ENCODE measurements around the gene PLS1.
A peak's percentile ranks its signal among the peaks of the same experiment; 100 is the strongest.
"Not testable (repeated sequence)": the region's sequence is repeated elsewhere in the genome, so short reads cannot be mapped to it uniquely, and the experiment has no call there.

PLS1 gene

DNA sequence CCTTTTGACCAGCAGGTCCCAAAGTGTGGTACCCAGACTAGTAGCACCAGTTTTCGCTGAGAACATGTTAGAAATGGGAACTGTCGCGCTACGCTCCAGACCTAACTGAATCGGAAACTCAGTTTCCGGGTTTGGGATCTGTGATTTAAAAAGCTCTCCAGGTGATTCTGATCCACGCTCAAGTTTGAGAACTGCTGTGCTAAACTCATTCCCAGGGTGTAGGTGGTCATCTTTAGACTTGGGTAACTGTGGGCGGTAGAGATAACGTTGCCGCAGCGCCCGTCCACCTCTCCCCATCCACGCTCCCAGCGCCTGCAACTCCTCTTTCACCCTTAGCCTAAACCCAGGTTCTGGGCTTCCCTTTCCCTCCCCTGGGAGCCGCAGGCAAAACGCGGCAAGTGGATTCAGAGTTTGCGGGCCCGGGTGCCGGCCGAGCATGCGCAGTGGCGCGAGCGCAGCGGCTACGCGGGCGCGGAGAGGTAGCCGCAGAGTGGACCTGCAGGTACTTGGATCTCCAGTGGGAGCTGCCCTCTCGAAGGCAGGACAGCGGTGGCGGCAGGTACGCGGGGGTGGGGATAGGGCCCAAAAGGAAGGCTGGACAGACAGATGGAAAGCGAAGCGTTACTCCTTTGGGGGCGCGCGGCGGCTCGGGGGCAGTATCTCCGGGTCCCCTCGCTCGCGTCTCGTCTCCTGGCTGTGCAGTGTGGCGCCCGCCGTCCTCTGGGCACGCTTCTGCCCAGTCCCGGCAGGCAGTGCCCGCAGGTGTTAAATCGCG, at the start of gene PLS1:
Gene PLS1 (plus strand): TSS at position 443 of the 775 bp plus-strand sequence. CDS start 67,845 bp downstream, outside the sequence.
- peak; percentile 90 for DNase-seq

GRCh38 chr3:142549986-142550385, 46.2 kb upstream of the PLS1 start:
- DNase-seq, result no peak

DNA sequence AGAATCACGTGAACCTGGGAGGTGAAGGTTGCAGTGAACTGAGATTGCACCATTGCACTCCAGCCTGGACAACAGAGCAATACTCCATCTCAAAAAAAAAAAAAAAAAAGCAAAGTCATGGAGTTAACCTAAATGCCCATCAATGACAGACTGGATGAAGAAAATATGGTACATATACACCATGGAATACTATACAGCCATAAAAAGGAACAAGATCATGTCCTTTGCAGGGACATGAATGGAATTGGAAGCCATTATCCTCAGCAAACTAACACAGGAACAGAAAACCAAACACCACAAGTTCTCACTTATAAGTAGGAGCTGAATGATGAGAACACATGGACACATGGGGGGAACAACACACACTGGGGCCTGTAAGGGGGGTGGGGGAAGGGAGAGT, 43.6 kb upstream of the PLS1 start:
- not testable (repeated sequence) for DNase-seq

GRCh38 chr3:142553741-142554140, 42.5 kb upstream of the PLS1 start:
- no peak for DNase-seq

DNA sequence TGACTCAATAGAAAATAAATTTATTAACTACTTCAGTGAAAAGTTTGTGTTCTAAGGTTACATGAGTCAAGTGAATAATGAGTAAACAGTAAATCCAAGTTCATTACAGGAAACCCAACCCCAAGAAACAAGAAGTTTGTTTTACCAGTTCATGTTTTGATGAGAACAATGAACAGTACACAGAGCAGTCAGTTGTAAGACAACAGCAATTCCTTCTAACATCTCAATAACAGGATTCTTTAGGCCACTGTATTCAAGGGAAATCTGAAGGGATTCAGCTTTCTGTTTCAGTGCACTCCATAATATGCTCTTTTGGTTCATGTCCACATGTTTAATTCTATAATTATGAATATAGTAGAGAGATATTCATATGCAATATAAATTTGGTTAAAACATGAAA, 36.1 kb upstream of the PLS1 start:
- no peak for DNase-seq

DNA sequence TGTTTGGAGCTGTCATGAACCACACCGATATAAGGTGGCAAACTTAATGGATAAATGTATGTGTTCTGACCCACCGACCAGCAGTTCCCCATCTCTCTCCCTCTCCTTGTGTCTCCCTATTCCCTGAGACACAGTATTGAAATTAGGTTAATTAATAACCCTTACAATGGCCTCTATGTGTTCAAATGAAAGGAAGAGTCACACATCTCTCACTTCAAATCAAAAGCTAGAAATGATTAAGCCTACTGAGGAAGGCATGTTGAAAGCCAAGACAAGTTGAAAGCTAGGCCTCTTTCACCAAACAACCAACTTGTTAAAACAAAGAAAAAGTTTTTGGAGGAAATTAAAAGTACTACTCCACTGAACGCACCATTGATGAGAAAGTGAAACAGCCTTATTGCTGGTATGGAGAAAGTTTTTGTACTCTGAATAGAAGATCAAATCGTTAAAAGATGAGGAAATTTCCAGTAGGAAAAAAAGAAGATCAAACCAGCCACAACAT, 32.6 kb upstream of the PLS1 start:
- DNase-seq, result no peak

DNA sequence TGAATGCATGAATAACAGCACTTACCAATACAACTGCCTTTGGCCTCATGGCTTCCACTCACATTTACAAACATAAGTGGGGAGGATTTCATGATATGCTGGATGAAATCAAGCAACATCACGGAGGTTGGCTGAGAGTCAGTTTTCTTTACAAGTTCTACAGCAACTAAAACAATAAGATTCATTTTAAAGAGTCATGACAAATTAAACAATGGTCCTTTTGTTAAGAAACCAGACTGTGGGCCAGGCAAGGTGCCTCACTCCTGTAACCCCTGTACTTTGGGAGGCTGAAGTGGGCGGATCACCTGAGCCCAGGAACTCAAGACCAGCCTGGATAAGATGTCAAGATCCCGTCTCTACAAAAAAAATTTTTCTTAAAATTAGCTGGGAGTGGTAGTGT, 30.1 kb upstream of the PLS1 start:
- DNase-seq, result no peak

GRCh38 chr3:142568393-142569017, 27.7 kb upstream of the PLS1 start:
- DNase-seq, result no peak

GRCh38 chr3:142569422-142569821, 26.8 kb upstream of the PLS1 start:
- DNase-seq, result not testable (repeated sequence)

DNA sequence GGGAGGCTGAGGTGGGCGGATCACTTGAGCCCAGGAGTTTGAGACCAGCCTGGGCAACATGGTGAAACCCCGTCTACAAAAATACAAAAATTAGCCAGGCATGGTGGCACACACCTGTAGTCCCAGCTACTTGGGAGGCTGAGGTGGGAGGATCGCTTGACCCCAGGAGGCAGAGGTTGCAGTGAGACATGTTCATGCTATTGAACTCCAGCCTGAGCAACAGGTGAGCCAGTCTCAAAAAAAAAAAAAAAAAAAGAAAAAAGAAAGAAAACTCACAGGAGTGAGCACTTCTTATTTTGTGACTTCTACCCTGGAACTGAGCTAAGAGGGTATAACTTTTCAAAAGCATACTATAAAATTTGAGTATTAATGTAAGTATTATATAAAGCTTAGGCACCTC, 22.0 kb upstream of the PLS1 start:
- not testable (repeated sequence) for DNase-seq

DNA sequence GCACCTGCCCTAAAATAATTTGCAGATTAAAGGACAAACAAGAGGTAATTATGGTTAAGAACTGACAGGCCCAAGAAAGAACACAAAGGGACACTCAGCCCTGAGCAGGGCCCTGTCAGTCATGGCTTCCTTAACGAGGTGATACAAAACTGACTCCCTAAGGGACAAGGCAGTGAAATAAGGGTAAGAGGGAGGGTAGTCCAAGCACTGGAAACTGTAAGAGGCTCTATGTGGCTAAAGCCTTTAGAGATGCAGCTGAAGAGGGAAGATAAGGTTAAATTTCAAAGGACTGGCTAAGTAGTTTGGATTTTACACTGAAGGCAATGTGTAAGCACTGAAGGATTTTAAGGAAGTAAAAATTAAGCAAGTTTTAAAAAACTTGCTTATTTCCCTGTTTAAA, 21.5 kb upstream of the PLS1 start:
- peak; percentile 33 for DNase-seq

- no peak for DNase-seq
These were observed 19.4 kb upstream of the PLS1 start for GRCh38 chr3:142576792-142577191.

DNA sequence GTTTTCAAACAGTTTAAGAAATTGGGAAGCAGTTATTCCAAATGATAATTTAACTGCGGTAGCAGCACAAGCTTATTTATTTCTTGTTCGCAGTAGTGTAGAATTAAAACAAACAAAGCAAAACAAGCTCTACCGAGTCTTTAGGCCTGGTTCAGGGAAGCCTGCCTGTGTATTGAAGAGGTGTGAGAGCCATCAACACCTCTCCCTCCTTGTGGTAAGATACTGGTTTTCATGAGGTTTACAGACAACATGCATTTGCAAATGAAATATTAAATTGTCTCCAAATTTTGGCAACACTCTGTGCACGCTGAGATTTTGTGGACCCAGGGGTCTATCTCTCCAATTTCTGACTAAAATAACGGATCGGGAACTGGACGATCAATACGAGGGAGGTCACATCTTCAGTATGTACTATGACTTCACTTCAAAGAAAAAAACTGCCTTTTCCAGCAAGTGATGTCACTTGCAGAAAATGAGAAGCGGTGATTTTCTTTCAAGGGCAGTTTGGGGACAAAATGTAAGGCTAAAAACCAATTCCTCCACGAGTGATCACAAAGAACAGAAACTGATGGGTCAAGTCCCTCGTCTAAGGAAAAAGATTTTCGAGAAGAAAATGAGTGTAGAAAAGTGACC, 18.4 kb upstream of the PLS1 start:
- peak; percentile 45 for DNase-seq

GRCh38 chr3:142578329-142579223, 17.6 kb upstream of the PLS1 start, which contains the start of gene ATR:
Gene ATR (minus strand): TSS chr3:142578733. CDS start chr3:142578704, 29 bp downstream.
- DNase-seq, result peak; percentile 96

GRCh38 chr3:142580061-142580423, 16.2 kb upstream of the PLS1 start:
- DNase-seq, result no peak

- DNase-seq, result not testable (repeated sequence)
These were observed 15.1 kb upstream of the PLS1 start for GRCh38 chr3:142581070-142581469.

GRCh38 chr3:142586803-142587406, 9.3 kb upstream of the PLS1 start:
- peak; percentile 74 for DNase-seq

GRCh38 chr3:142588703-142589102, 7.5 kb upstream of the PLS1 start:
- DNase-seq, result no peak

GRCh38 chr3:142592268-142592667, 3.9 kb upstream of the PLS1 start:
- not testable (repeated sequence) for DNase-seq

DNA sequence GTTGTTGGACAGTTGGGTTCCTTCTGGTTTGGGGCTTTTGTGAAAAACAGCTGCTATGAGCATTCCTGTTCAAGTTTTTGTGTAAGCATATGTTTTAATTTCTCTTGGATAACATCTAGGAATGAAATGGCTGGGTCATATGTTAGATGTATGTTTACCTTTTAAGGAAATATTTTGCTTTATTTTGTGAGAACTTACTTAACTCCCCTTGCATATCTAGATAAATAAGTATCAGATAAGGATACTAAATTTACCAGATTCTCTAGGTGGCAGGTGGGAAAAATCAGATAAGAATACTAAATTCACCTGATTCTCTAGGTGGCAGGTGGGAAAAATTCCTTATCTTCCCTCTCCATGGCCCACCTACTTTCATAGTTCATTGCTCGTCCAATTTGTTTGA, 1.1 kb upstream of the PLS1 start:
- DNase-seq, result no peak

DNA sequence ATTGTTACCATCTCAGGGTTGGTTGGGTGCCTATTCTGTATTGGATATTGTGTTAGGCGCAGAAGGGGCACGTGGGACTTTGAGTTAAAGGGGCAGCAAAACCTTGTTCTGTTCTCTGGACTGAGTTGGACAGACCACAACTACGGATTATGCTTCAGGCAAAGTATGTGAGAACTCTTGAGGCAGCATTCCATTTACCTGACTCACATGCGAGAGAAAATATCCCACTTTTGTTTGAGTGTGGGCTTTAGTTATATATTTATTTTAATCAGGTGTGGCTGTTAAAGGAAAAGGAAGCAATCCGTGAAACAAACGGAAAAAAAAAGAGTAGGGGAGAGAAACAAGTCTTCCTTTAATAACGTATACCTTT, 627 bp upstream of the PLS1 start:
- peak; percentile 50 for DNase-seq

GRCh38 chr3:142596726-142597088, 514 bp downstream of the PLS1 start:
- DNase-seq, result no peak

Measured in NCI-H69 (cell line).